Suppressor macrophage treated with lipopolysaccharide for 4 hours (primary cell): ENCODE data around the gene TTC33.
A peak's percentile ranks its signal among the peaks of the same experiment; 100 is the strongest.
"Not testable (repeated sequence)": the region's sequence is repeated elsewhere in the genome, so short reads cannot be mapped to it uniquely, and the experiment has no call there.

Experiments used
- DNase-seq: peaks from one replicate; pipeline ENCODE4 v3.0.0-alpha.2; 2020

The TTC33 gene

GRCh38 chr5:40716000-40716399 lies 39.8 kb downstream of the TTC33 start:
- DNase-seq, result no peak

- DNase-seq, result no peak
These were observed 41.8 kb downstream of the TTC33 start for GRCh38 chr5:40714001-40714400.

GRCh38 chr5:40710575-40710974 lies 45.2 kb downstream of the TTC33 start:
- DNase-seq, result not testable (repeated sequence)

GRCh38 chr5:40705484-40705883 lies 50.3 kb downstream of the TTC33 start:
- not testable (repeated sequence) for DNase-seq

- DNase-seq, result not testable (repeated sequence)
These were observed 53.7 kb downstream of the TTC33 start for GRCh38 chr5:40702027-40702426.

- DNase-seq, result no peak
These were observed 55.5 kb downstream of the TTC33 start for GRCh38 chr5:40700116-40700782.

GRCh38 chr5:40694433-40694832 lies 61.3 kb downstream of the TTC33 start:
- no peak for DNase-seq

GRCh38 chr5:40691894-40692293 lies 63.9 kb downstream of the TTC33 start:
- DNase-seq, result no peak

GRCh38 chr5:40690267-40690666 lies 65.5 kb downstream of the TTC33 start:
- no peak for DNase-seq

GRCh38 chr5:40689438-40689837 lies 66.3 kb downstream of the TTC33 start:
- peak; percentile 87 for DNase-seq

GRCh38 chr5:40688996-40689395 lies 66.8 kb downstream of the TTC33 start:
- DNase-seq, result no peak

GRCh38 chr5:40688127-40688761 lies 67.5 kb downstream of the TTC33 start:
- peak; percentile 91 for DNase-seq

- DNase-seq, result no peak
These were observed 68.4 kb downstream of the TTC33 start for GRCh38 chr5:40687321-40687720.

- no peak for DNase-seq
These were observed 69.7 kb downstream of the TTC33 start for GRCh38 chr5:40685976-40686486.

- no peak for DNase-seq
These were observed 70.6 kb downstream of the TTC33 start for GRCh38 chr5:40685193-40685592.

- DNase-seq, result no peak
These were observed 72.5 kb downstream of the TTC33 start for GRCh38 chr5:40683305-40683704.

GRCh38 chr5:40682154-40683017 lies 73.4 kb downstream of the TTC33 start:
- DNase-seq, result peak; percentile 79

GRCh38 chr5:40681363-40682153 lies 74.2 kb downstream of the TTC33 start:
- DNase-seq, result peak; percentile 51

GRCh38 chr5:40680741-40681362 lies 74.9 kb downstream of the TTC33 start:
- DNase-seq, result no peak

- DNase-seq, result no peak
These were observed 75.7 kb downstream of the TTC33 start, which contains the start of gene PTGER4 for GRCh38 chr5:40679913-40680681. Gene PTGER4, plus strand, starts transcription at chr5:40679915. Its CDS starts 1,079 bp downstream, at chr5:40680994.
